Peyer's patch (tissue), 4 donors: ENCODE measurements around the gene FGF6.

Experiments
- POLR2A ChIP-seq, 2 donors: fragments of 450-650 bp; IDR thresholded peaks; one replicate each; pipeline ENCODE4 v1.5.1; 2017; ENCODE audit warnings: antibody characterized with exemption in 2 of 2, mild to moderate bottlenecking in 2 of 2, moderate library complexity in 2 of 2
- TF ChIP-seq, protein P1 (sequence below), 6 experiments: fragments of 450-650 bp in 4 of 6; fragments of 200-600 bp in 2 of 6; sonication (generic) in 1 of 6; IDR thresholded peaks; one replicate each; pipeline ENCODE4 v1.5.1; 2017 to 2019; ENCODE audit warnings: antibody characterized with exemption in 6 of 6, mild to moderate bottlenecking in 3 of 6, moderate library complexity in 1 of 6

DNA sequence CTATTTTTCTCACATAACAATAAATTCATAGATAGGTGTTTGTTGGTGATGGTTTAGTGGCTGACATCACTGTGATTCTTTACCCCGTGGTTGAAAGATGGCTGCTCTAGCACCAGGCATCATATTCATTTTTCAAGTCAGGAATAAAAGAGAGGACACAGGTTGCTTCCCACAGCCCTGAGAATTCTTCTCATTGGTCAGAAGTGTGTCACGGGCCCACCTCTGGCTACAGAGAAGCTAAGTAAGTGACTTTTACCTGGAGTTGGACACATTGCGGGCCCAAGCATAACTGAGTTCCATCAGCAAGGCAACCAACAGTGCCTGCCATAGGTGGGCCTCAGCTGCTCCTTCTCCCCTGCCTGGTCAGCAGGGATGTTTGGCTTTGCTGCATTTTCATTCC, 38.5 kb downstream of the FGF6 start:
- TF ChIP-seq, protein P1, sequence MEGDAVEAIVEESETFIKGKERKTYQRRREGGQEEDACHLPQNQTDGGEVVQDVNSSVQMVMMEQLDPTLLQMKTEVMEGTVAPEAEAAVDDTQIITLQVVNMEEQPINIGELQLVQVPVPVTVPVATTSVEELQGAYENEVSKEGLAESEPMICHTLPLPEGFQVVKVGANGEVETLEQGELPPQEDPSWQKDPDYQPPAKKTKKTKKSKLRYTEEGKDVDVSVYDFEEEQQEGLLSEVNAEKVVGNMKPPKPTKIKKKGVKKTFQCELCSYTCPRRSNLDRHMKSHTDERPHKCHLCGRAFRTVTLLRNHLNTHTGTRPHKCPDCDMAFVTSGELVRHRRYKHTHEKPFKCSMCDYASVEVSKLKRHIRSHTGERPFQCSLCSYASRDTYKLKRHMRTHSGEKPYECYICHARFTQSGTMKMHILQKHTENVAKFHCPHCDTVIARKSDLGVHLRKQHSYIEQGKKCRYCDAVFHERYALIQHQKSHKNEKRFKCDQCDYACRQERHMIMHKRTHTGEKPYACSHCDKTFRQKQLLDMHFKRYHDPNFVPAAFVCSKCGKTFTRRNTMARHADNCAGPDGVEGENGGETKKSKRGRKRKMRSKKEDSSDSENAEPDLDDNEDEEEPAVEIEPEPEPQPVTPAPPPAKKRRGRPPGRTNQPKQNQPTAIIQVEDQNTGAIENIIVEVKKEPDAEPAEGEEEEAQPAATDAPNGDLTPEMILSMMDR (IDR thresholded peaks at IDR 0.05): no peak
- no peak for TF ChIP-seq POLR2A (IDR thresholded peaks at IDR 0.05)
